Umbilical cord (tissue), 2 donors: Measurements from ENCODE around the gene JMJD1C. TPM values are rescaled to one million over a fixed set of nuclear protein-coding genes. Genes with fewer than 3 reads are reported as not detected.
"Not testable (repeated sequence)": the region's sequence is repeated elsewhere in the genome, so short reads cannot be mapped to it uniquely, and the experiment has no call there.

Experiments used
- DNase-seq: peaks from one replicate; pipeline ENCODE4 v3.0.0-alpha.2; 2015; ENCODE audit warnings: low spot score
- total RNA-seq: library from RNA; depleted of rRNA; stranded (reverse); fragments of >200 nt; gene quantifications from one replicate; pipeline ENCODE4 v1.2.3, GENCODE V29; 2014; ENCODE audit warnings: low replicate concordance; ENCODE audit not compliant: insufficient read depth

JMJD1C gene
- total RNA-seq, 1 donor from 2014 or later: 80.7 TPM

DNA sequence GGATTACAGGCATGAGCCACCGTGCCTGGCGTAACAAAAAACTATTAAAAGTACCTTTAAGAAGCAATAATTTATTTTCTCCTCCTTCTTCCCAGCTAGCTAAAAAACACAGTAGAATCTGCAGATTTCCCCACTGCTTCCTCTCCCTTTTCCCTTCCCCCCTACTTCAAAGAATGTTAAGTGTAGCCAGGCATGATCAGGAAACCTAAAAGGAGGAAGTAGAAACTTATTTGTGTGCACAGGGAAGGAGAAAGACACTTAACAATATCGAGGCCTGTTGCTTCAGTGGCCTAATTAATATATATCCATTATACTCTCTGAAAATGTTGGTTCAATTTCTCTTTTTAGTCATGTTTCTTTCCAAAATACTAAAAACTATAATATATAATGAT, 204.9 kb downstream of the JMJD1C start:
- peak; percentile 40 for DNase-seq

DNA sequence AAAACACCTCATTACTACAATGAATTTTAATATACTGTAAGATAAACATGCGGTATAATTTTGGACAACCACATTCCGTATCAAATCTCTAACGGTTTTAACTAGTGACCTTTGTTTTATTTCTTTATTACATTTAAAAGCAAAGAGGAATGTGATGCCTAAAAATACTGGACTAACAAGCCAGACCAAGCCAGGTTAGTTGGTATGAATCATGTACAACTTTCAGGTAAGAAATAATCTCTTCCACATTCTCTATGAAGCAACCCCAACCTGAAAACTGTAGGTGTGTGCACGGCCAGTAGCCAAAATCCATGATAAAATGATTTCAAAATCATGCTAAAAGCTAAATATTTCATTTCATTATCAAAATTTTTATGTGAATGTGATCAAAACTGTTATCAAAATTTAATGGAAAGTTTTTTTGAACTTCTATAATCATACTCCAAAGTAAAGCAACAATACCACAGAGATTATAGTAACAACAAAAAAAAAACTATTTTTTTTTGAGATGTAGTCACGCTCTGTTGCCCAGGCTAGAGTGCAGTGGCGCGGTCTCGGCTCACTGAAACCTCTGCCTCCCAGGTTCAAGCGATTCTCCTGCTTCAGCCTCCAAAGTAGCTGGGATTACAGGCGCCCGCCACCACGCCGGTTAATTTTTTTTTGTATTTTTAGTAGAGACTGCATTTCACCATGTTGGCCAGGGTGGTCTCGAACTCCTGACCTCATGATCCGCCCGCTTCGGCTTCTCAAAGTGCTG, 205.5 kb downstream of the JMJD1C start:
- no peak for DNase-seq

DNA sequence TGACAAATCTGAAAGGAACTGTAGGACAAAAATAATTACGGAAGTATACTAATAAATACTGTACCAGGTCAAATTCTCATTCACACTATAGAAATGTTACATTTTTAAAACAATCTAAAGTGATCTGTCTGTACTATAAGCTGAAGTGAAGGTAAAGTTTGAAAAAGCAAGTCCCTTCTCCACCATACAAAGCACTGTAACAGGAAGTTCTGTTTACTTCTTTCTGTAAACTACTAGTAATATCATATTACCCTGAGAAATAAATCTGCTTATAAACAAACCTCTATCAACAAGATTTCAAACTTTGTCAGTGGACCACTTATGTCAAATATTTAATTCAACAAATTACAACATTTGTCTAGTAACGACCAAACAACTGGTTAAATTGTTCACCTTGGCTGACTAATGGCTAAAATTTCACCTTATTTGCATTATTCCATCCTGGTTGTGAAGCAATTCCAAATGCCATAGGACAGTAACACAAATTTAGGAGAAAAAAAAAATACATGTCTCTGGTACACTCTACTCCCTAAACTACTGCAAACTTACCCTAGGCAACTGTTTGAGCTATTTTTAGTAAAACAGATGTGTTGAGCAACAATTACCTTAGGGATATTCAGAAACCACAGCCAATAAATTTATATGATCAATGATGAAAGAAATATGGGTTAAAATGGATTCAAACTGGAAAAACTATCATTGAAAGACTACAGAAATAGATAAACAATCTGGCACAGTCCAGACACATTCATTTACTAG, 206.7 kb downstream of the JMJD1C start:
- DNase-seq: no peak

DNA sequence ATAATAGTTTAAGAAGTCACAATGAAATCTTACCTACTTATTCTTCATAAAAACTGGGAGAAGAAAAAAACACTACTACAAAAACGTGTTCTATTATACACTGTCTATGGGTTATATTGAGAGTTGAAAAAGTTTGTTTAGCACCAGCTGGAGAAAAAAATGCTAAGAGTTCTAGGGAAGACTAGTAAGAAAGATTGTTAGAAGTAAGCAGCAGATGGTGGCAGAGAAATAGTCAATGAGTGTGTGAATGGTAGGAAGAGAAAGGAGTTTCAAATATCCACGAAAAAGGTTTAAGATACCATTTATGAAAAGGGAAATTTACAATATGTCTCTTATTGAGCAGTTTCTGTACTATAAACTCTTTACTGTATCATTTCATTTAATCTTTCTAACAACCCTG, 208.0 kb downstream of the JMJD1C start:
- DNase-seq: no peak

DNA sequence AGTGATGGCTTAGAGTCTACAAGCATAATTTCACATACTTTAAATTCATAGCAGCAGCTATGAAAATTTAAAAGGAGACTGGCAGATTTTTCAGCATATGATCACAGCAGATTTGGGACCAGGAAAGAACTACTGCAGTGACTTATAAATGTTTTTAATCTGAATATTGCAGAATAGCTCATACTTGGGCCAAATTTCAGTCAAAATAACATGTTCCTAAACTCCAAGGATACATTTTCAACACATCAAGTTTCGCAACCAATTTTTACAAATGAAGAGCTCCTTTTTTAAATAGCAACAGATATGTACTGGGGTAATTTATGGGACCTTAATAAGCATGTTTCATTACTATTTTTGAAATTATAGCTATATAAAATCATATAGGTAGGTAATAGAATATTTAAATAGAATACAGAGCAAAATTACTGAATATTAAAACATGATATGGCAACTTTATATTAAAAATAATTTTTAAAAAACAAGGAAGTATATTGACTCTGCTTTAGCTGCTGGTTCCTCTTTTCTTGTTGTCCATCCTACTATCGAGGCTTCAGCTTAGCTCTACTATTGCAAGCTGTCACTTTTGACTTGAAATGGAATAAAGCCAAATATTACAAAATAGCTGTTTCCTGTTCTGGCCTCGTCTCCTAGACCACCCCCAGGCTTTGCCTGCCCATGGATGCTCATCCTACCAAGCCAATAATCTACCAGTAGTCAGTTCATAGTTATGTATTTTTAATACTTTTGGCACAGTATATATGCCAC, 209.6 kb downstream of the JMJD1C start:
- DNase-seq: peak; percentile 40

DNA sequence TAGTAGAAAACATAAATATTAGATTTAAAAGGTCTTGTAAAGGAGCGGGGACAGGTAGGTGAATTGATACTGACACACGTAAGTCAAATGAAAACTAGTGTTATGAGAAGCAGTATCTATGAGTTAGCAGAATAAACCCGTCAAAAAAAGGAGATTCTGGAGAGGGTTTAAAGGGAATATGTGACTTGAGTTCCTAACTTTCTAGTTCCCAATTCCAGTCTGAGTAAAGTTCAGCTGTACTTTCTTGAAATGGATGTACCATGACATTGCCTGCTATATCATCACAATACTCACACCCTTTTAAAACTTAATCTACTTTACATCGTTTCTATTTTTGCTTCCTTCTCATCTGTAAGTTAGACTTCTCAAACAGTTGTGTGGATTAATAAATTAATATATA, 210.5 kb downstream of the JMJD1C start:
- no peak for DNase-seq

DNA sequence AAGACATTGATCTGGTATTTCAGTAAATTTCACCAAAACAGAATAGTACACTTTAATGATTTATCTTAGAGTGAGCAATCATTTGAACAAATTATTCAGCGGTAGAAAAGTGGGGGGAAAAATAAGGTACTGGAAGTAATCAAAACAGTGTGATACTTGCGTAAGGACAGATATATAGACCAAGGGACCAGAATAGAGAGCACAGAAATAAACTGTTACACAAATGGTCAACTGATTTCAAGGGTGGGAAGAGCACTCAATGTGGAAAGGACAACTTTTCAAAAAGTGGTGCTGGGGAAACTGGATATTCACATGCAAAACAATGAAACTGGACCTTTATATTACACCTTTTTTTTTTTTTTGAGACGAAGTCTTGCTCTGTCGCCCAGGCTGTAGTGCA, 212.7 kb downstream of the JMJD1C start:
- DNase-seq: no peak

DNA sequence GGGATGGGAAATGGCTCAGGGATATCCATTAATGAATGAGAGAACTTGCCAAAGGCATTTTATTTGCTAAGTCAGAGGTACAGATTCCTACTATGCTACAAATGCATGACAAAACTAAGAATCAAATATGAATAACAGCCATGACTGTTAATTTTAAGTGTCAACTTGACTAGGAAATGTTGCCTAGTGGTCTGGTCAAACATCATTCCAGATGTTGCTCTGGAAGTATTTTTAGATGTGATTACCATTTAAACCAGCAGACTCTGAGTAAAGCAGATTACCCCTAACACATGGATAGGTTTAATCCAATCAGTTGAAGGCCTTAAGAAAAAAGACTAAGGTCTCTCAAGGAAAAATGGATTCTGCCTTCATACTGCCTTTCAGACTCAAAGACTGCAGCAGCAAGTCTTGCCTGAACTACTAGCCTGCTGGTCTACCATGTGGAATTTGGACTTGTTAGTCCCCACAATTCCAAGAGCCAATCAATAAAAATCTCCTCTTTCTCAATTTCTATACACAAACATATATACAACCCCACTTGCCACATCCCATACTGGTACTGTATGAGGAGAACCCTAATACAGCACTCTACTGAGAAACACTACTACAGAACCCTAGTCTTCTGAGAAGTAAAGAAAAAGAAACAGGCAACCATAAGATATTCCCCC, 213.5 kb downstream of the JMJD1C start:
- DNase-seq: no peak

DNA sequence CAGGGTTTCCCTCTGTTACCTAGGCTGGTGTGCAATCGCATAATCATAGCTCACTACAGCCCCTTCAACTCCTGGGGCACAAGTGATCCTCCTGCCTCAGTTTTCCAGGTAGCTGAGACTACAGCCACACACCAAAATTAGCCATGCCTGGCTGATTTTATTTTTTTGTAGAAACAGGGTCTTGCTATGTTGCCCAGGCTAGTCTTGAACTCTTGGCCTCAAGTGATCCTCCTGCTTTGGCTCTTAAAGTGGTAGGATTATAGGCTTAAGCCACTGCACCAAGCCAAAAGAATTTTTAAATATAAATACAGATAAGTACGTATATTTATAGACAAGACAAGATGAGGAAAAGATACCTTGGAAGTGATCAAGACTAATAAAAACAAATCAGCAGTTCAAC, 215.7 kb downstream of the JMJD1C start:
- no peak for DNase-seq

DNA sequence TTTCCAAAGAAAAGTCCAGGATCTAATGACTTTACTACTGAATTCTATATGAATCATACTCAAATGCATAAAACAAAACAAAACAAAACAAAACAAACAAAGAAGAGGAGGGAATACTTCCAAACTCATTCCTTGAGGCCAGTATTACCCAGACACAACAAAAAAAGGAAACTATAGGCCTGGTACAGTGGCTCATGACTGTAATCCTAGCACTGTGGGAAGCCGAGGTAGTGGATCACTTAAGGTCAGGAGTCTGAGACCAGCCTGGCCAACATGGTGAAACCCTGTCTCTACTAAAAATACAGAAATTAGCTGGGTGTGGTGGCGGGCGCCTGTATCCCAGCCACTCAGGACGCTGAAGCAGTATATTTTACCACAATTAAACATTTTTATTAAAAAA, 218.0 kb downstream of the JMJD1C start:
- DNase-seq: no peak

DNA sequence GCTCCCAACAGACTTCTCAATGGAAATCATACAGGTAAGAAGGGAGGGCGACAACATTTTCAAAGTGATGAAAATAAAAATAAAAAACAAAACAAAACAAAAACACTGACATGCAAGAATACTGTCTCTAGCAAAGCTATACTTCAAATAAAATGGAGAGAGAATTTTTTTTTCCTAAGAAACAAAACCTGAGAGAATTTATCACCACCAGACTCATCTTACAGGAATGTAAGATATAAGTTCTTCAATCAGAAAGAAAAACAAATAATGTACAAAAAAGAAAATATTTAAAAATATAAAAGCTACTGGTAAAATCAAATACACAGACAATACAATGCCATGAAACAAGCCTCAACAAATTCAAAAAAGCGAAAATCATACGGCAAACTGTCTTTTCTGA, 219.4 kb downstream of the JMJD1C start:
- no peak for DNase-seq

DNA sequence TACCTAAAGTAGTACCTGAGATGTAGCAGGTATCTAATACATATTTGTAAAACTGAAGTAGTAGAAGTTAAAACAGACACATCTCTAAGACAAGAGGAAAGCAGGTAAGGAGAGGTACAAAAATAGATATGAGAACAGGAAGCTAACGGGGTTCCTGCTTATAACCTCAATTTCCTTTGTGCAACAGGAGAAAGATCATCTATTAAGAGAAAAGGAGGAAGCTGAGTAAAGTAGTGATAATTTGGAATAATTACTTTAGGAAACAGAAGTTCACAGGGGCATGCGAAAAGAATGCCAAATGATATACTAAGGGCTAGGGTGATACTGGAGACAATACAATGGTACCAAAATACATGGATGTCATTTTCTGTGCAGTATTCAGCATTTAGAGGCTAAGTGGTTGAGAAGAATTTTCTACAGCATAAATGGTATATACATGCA, 223.9 kb downstream of the JMJD1C start:
- no peak for DNase-seq

DNA sequence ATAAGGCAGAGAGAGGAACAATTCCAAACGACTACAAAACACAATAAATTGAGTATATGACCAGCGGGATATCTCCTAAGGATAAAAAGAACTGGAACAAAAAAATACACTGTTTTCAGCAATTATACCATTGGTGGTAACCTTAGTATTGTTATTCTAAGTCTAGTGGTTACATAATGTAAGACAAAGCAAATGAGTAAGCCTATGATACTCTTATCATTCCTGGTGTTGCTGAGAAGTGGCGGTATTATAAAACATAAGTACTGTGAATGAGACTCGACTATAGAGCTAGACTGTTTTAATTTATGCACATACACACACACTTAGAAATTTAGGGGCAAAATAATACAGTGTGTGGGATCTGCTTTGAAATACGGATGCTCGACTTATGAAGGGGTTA, 225.0 kb downstream of the JMJD1C start:
- no peak for DNase-seq

DNA sequence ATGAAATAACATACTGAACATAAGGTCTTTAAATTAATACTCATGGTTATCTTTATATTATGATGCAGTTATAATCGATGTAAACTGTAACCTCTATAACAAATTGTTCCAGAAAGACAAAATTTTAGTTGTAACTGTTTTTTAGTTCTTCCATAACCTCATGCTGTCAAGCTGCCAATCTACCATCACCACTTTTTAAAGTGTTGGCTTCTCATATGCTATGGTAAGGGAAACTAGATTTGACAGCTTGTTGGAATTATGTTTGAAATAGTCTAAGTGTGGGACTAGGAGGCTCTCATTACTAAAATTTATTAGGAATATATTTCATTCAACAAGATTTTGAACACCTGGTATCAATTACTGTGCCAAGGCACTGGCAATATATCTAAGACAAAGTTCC, 227.3 kb downstream of the JMJD1C start:
- DNase-seq: no peak

DNA sequence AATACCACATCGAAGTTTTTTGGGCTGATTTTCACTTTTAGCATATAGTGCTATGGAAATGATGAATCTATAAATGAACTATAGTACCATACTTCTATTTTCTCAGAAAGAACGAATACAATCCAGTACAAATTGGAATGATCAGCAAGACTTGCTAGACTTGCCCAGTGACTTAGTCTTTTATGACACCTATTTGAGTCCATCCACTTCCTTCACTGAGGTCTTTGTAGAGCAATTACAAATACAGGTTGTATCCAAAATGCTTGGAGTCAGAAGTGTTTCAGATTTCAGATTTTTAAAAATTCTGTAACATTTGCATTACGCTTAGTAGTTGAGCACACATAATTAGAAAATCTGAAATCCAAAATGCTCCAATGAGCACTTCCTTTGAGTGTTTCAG, 228.4 kb downstream of the JMJD1C start:
- no peak for DNase-seq

DNA sequence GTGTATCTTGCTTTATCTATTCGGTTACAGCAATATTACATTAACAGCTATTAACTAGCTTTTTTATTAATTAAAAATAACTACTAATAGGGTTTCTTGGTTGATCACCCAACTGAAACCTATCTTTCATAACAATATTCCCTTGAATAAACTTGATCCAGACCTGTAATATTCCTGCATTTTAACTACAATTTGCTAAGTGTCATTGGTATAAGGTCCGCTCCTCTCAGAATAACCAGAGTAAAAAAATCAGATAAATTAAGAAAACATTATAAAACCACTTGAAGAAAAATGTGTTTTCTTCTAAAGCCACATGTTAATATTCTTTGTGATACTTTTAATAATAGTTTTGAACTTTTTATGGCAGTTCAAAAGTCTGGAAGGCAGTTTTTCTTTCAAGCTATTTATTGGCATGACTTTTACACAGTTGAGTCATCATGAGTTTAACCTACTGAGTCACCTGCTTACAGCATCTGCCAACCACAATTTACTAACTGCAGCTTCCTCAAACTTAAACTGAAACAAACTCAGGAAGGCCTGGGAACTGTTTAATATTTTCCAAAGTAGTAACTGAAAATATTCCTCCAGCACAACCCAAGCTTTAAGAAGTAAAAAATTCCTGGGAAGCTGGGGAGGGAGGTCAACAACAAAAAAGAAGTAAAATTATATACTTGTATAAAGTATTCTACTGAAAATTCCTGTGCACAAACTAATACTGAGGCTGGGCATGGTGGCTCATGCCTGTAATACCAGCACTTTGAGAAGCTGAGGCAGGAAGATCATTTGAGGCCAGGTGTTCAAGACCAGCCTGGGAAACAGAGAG, 229.5 kb downstream of the JMJD1C start:
- peak; percentile 84 for DNase-seq

DNA sequence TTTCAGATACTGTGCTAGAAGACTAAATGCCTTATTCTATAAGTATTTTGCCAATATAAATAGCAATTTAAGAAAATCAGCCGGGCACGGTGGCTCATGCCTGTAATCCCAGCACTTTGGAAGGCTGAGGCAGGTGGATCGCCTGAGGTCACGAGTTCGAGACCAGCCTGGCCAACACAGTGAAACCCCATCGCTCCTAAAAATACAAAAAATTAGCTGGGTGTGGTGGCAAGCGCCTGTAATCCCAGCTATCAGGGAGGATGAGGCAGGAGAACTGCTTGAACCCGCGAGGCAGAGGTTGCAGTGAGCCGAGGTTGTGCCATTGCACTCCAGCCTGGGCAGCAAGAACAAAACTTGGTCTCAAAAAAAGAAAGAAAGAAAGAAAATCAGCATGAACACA, 230.6 kb downstream of the JMJD1C start:
- not testable (repeated sequence) for DNase-seq

DNA sequence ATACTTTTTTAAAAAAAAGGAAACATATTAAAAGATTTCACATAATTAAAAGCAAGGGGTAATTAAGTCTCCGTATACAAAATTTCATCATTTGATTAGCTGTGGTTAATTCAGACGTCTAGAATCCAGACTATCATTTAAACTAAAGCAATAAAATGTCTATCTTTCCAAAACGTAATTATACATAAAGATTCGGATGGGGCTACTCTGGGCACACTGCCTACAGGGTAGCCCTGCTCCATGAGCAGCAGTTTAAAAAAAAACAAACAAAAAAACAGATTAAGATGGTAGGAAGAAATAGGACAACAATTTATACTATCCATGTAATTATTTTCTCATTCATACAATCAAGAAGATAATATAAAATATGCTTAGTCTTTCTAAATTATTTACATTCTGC, 236.6 kb downstream of the JMJD1C start:
- DNase-seq: no peak

DNA sequence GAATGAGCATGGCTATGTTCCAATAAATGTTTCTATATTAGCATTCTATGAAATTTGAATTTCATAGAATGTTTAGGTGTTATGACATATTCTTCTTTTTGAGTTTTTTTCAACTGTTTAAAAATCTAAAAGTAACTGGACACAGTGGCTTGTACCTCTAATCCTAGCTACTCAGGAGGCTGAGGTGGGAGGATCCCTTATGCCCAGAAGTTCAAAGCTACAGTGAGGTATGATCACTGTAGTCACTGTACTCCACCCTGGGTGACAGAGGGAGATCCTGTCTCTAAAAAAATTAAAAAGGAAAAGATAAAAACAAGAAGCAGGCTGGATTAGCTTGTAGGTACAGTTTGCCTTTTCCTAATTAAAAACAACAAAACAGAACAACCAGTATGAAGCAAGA, 237.5 kb downstream of the JMJD1C start:
- no peak for DNase-seq

DNA sequence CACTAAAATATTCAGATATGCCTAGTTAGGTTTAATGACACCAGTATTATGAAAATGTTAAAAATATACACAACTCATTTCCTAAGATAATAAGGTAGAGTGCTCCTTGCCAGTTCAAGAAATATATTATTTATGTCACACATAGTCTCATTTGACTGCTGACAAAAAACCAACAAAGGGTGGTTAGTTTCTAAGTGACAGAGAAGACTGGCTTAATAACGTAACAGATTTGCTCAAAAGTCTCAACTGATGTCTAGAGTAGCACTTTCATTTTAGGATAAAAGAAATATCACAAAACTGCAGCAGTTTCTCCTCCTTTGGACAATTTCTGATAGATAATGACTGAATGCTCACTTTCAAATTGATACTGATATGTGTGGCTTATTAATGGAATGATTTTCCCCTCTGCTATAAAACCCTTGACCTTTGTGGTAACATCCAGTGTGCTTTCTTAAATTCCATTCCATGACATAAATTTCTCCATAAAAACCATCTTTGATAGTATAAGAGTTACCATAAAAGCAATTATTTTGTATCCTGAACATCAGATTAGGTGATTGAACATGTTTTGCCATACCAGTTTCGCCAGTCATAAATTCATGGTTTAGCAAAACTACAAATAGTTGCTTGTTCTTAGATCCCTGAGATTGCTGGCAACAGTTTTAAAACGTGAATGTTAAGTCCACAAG, 238.4 kb downstream of the JMJD1C start:
- no peak for DNase-seq
